Ascending aorta (tissue), 2 donors: ENCODE data around the gene B3GLCT. TPM values are rescaled to one million over a fixed set of nuclear protein-coding genes. Genes with fewer than 3 reads are reported as not detected.
"Not testable (repeated sequence)": the region's sequence is repeated elsewhere in the genome, so short reads cannot be mapped to it uniquely, and the experiment has no call there.

Source experiments
- DNase-seq, 2 donors: peaks; one replicate each; pipeline ENCODE4 v3.0.0-alpha.2; 2019; ENCODE audit warnings: low spot score in 2 of 2
- H3K27ac ChIP-seq, 2 donors: fragments of 200-600 bp; sonication (generic); one replicate each; pipeline ENCODE4 v1.5.1; 2016 to 2017; ENCODE audit warnings: mild to moderate bottlenecking in 1 of 2
- H3K27me3 ChIP-seq: fragments of 200-600 bp; sonication (generic); one replicate; pipeline ENCODE4 v1.5.1; 2017
- H3K36me3 ChIP-seq, 2 donors: fragments of 200-600 bp; sonication (generic); one replicate each; pipeline ENCODE4 v1.5.1; 2016
- H3K4me1 ChIP-seq, 2 donors: fragments of 200-600 bp; sonication (generic); one replicate each; pipeline ENCODE4 v1.5.1; 2016 to 2017; ENCODE audit warnings: mild to moderate bottlenecking in 1 of 2
- H3K4me3 ChIP-seq, 2 donors: fragments of 200-600 bp; sonication (generic); one replicate each; pipeline ENCODE4 v1.5.1; 2016 to 2017; ENCODE audit warnings: mild to moderate bottlenecking in 1 of 2
- H3K9me3 ChIP-seq, 2 donors: fragments of 200-600 bp; sonication (generic); one replicate each; pipeline ENCODE4 v1.5.1; 2016
- intact Hi-C: fragments of 100-400 bp; cut with DNase I; formaldehyde crosslinking; loops from one replicate; pipeline ENCODE4 v1.15.1; 2023
- total RNA-seq: library from RNA; depleted of rRNA; stranded (reverse); fragments of >200 nt; gene quantifications from one replicate; pipeline ENCODE4 v1.1.0, GENCODE V29; 2016
- TF ChIP-seq, protein P1 (sequence below), 3 experiments: fragments of 200-600 bp in 2 of 3; fragments of 450-650 bp in 1 of 3; sonication (generic) in 2 of 3; IDR thresholded peaks; one replicate each; pipeline ENCODE4 v1.5.1; 2016 to 2019; ENCODE audit warnings: antibody characterized with exemption in 3 of 3, mild to moderate bottlenecking in 1 of 3, moderate library complexity in 1 of 3

Gene B3GLCT
- total RNA-seq, 1 donor from 2014 or later: 8.8 TPM

DNA sequence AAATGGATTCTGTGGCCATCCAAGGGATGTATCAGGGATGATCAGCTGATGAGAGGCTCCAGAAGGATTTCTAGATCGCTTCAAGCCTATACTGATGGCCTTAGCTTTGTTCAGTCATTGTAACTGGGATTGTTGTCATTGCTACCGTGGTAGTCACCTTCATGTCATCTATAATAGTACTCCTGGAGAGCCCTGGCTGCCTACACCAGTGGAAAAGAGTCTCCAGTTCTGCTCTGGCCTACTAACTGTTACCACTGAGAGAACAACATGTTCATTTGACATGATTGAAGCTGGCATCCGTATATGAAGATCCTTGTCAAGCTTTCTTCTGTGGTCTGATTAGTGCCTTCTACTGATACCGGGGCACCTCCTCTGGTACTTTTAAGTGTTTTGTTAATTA, 131.3 kb downstream of the B3GLCT start:
- no peak for DNase-seq
- no peaks in the 10 kb centered on the region for H3K9me3 ChIP-seq
- intact Hi-C loops: no loop called here
- TF ChIP-seq, protein P1, sequence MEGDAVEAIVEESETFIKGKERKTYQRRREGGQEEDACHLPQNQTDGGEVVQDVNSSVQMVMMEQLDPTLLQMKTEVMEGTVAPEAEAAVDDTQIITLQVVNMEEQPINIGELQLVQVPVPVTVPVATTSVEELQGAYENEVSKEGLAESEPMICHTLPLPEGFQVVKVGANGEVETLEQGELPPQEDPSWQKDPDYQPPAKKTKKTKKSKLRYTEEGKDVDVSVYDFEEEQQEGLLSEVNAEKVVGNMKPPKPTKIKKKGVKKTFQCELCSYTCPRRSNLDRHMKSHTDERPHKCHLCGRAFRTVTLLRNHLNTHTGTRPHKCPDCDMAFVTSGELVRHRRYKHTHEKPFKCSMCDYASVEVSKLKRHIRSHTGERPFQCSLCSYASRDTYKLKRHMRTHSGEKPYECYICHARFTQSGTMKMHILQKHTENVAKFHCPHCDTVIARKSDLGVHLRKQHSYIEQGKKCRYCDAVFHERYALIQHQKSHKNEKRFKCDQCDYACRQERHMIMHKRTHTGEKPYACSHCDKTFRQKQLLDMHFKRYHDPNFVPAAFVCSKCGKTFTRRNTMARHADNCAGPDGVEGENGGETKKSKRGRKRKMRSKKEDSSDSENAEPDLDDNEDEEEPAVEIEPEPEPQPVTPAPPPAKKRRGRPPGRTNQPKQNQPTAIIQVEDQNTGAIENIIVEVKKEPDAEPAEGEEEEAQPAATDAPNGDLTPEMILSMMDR (IDR thresholded peaks at IDR 0.05): no peak
- H3K4me1 ChIP-seq: no peaks in the 10 kb centered on the region
- H3K36me3 ChIP-seq: peaks cover 0 to 8% of the 10 kb centered on the region in 2 donors
- H3K4me3 ChIP-seq: no peak overlapping the region
- H3K27ac ChIP-seq: no peak overlapping the region
- H3K27me3 ChIP-seq: no peaks in the 10 kb centered on the region

GRCh38 chr13:31334547-31334946, 134.8 kb downstream of the B3GLCT start:
- DNase-seq: no peak
- intact Hi-C loops: no loop called here
- TF ChIP-seq, protein P1 (IDR thresholded peaks at IDR 0.05): no peak
- Histone ChIP-seq H3K4me3 (no peak overlapping the region), H3K27me3 (no peaks in the 10 kb centered on the region), H3K36me3 (peaks cover 0 to 4% of the 10 kb centered on the region in 2 donors), H3K9me3 (peaks cover 0 to 6% of the 10 kb centered on the region in 2 donors), H3K4me1 (no peaks in the 10 kb centered on the region), H3K27ac (no peak overlapping the region)

DNA sequence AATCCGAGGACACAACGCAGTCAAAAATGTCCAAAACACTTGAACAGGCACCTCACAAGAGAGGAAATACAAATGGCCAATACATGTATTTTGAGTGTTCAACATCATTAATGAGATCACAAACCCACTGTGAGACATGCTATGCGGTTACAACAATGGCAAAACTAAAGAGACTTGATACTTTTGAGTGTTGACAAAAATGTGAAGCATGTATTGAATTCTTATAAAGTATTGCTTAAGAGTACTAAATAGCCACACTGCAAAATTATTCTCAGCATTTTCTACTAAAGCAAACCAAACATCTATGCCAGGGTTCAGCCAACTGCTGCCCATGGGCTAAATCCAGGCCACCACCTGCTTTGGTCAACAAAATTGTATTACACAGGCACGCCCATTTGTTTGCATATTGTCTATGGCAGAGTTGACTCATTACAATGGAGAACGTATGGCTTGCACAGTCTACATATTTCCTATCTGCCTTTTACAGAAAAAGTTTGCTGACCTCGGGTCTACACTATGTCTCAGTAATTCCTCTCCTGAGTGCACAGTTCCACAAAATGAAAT, 135.3 kb downstream of the B3GLCT start:
- Histone ChIP-seq H3K4me1 (no peaks in the 10 kb centered on the region), H3K27me3 (no peaks in the 10 kb centered on the region), H3K9me3 (peaks cover 0 to 6% of the 10 kb centered on the region in 2 donors), H3K36me3 (no peaks in the 10 kb centered on the region), H3K4me3 (no peak overlapping the region), H3K27ac (no peak overlapping the region)
- intact Hi-C loops: no loop called here
- DNase-seq: no peak
- TF ChIP-seq, protein P1 (IDR thresholded peaks at IDR 0.05): no peak

DNA sequence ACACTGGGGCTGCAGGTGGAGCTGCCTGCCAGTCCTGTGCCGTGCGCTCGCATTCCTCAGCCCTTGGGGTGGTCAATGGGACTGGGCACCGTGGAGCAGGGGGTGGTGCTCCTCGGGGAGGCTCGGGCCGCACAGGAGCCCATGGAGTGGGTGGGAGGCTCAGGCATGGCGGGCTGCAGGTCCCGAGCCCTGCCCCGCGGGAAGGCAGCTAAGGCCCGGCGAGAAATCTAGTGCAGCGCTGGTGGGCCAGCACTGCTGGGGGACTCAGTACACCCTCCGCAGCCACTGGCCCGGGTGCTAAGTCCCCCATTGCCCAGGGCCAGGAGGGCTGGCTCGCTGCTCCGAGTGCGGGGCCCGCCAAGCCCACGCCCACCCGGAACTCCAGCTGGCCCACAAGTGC, 139.8 kb downstream of the B3GLCT start:
- H3K27ac ChIP-seq, H3K9me3 ChIP-seq, H3K27me3 ChIP-seq, H3K36me3 ChIP-seq, DNase-seq, H3K4me3 ChIP-seq, H3K4me1 ChIP-seq, intact Hi-C loops: not testable (repeated sequence)

DNA sequence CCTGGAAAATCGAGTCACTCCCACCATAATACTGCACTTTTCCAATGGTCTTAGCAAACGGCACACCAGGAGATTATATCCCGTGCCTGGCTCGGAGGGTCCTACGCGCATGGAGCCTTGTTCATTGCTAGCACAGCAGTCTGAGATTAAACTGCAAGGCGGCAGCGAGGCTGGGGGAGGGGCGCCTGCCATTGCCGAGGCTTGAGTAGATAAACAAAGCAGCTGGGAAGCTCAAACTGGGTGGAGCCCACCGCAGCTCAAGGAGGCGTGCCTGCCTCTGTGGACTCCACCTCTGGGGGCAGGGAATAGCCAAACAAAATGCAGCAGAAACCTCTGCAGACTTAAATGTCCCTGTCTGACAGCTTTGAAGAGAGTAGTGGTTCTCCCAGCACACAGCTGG, 141.1 kb downstream of the B3GLCT start:
- H3K4me1 ChIP-seq, H3K9me3 ChIP-seq, H3K36me3 ChIP-seq, H3K27me3 ChIP-seq, H3K4me3 ChIP-seq, intact Hi-C loops, H3K27ac ChIP-seq, DNase-seq: not testable (repeated sequence)

- TF ChIP-seq, protein P1 (IDR thresholded peaks at IDR 0.05): no peak
- Histone ChIP-seq H3K27ac (no peak overlapping the region), H3K9me3 (no peaks in the 10 kb centered on the region), H3K36me3 (no peaks in the 10 kb centered on the region), H3K27me3 (no peaks in the 10 kb centered on the region), H3K4me3 (no peak overlapping the region), H3K4me1 (no peaks in the 10 kb centered on the region)
- DNase-seq: no peak
- intact Hi-C loops: no loop called here
These were observed 147.1 kb downstream of the B3GLCT start for GRCh38 chr13:31346891-31347290.

DNA sequence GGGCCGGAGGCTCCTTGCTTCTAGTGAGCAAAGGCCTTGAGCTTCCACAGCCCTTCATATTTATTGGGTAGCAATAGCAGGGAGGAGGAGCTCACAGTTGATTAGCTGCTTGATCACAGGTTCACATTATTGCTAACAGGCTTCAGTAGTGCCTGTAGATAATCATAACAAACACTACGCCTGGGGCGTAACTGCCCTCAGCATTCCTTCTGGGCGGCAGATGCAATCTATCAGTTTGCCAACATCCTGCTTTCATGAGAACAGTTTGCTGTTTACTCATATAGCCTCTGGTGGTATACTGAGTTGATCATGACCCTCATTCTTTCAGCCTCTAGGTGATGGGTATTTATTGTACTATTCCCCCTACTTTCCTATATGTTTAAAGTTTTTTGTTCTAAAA, 149.4 kb downstream of the B3GLCT start:
- H3K4me1 ChIP-seq: no peaks in the 10 kb centered on the region

More for the DNA sequence above, 149.4 kb downstream of the B3GLCT start:
- no peaks in the 10 kb centered on the region for H3K27me3 ChIP-seq
- H3K27ac ChIP-seq: no peak overlapping the region
- no peak overlapping the region for H3K4me3 ChIP-seq
- intact Hi-C loops: no loop called here
- H3K9me3 ChIP-seq: no peaks in the 10 kb centered on the region
- TF ChIP-seq, protein P1 (IDR thresholded peaks at IDR 0.05): no peak
- no peaks in the 10 kb centered on the region for H3K36me3 ChIP-seq
- no peak for DNase-seq
